ENCODE results near the gene LRWD1. TPM values are rescaled to one million over a fixed set of nuclear protein-coding genes. Genes with fewer than 3 reads are reported as not detected.

The LRWD1 gene
- total RNA-seq (2014; rRNA removed; shearing (Covaris generic); ENCODE audit: low replicate concordance), result 15.2 and 24.9 TPM in 2 replicates

DNA sequence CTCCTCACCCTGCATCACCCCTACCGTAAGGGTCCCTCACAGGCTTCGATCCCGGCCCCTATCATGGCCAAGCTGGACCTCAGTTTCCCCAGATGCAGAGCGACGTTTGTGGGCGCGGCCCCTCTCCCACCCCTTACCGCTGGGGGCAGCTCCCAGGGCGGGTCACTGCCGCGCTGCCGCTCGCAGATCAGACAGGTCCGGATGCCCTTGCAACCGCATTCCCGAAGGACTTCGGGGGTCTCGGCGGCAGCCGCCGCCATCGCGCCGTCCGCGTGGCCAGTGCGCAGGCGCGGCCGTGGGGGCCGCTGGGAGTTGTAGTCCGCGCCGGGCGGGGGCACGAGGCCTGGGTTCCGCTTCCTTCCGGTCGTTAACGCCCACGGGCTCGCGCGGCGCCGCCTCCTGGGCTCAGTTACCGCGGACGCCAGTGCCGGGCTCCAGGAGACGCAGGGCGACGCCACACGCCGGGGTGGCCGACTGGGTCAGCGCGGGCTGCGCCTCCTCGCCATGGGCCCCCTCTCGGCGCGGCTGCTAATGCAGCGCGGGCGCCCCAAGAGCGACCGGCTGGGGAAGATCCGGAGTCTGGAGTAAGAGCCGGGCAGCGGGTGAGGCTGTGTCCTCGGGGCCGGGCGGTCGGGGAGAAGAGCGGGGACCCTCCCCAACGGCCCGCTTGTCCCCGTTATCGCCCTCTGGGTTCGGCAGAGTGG is at the start of gene LRWD1, which contains the start of gene ALKBH4:
Gene LRWD1 (plus strand): TSS at position 408 of the 704 bp plus-strand sequence. CDS start 97 bp downstream, at position 505.
Gene ALKBH4 (minus strand): TSS at position 287 of the 704 bp plus-strand sequence. CDS start 27 bp downstream, at position 260.
- Histone ChIP-seq H3K9ac (ENCODE audit: low read length) (peak within 1 kb of the TSS; percentile 97), H3K4me1 (ENCODE audit: low read length) (peaks cover 26% of the 10 kb centered on the region), H3K36me3 (ENCODE audit: insufficient read depth, low read length) (no peaks in the 10 kb centered on the region), H3K27me3 (ENCODE audit: low read length) (no peaks in the 10 kb centered on the region), H2AFZ (ENCODE audit: low read length) (peak within 1 kb of the TSS; percentile 99), H3K9me2 (replicated peaks; ENCODE audit: insufficient read depth, low read length) (no peaks in the 10 kb centered on the region), H3K79me2 (ENCODE audit: low read length) (peaks cover 26% of the 10 kb centered on the region), H3K9me3 (ENCODE audit: low read length) (no peaks in the 10 kb centered on the region), H3K4me3 (ENCODE audit: low read length) (peak within 1 kb of the TSS; percentile 100), H4K20me1 (ENCODE audit: insufficient read depth, low read depth, low read length) (peaks cover 3% of the 10 kb centered on the region; the same call in 1 of the 2 replicates), H3K27ac (ENCODE audit: low read length) (peak within 1 kb of the TSS; percentile 41; the same call in 1 of the 2 replicates), H3K4me2 (ENCODE audit: low read depth, low read length, poor library complexity, severe bottlenecking) (peak within 1 kb of the TSS; percentile 99)
- DNase-seq, result peak; percentile 97

DNA sequence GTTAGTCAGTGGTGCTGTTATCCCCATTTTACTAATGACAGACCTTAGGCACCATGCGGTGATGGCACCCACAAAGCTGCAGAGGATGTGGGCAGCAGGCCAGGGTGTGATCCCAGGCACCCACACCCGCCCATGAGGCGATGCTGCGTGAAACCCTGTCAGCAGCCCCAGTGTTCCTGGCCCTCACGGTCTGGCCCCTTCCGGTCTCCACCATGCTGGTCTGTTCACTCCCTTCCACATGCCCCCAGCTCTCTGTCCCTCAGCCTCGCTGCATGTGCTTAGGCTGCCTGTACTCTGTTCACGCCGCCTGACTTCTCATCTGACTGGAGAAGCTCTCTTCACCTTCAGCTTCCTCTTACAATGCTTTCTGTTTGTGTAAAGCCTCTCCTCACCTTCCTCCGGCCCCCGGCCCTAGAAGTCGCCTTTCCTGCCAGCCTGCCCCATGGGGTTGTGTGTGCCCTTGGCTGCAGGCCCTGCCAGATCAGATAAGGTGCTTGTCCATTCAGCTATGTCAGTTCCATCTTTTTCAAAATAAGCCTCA is 49.0 kb upstream of the LRWD1 start:
- H4K20me1 ChIP-seq (ENCODE audit: insufficient read depth, low read depth, low read length), result peaks cover 5% of the 10 kb centered on the region; the same call in 1 of the 2 replicates
- H3K4me2 ChIP-seq (ENCODE audit: low read depth, low read length, poor library complexity, severe bottlenecking), result no peak overlapping the region
- no peaks in the 10 kb centered on the region for H3K9me3 ChIP-seq (ENCODE audit: low read length)
- no peak for DNase-seq
- no peaks in the 10 kb centered on the region for H3K9me2 ChIP-seq (replicated peaks; ENCODE audit: insufficient read depth, low read length)
- no peak overlapping the region for H3K27ac ChIP-seq (ENCODE audit: low read length)
- H3K4me3 ChIP-seq (ENCODE audit: low read length), result no peak overlapping the region
- H3K4me1 ChIP-seq (ENCODE audit: low read length), result no peaks in the 10 kb centered on the region
- H3K79me2 ChIP-seq (ENCODE audit: low read length), result peaks cover 9% of the 10 kb centered on the region
- peaks cover 23% of the 10 kb centered on the region; the same call in 1 of the 2 replicates for H3K36me3 ChIP-seq (ENCODE audit: insufficient read depth, low read length)
- no peak overlapping the region for H2AFZ ChIP-seq (ENCODE audit: low read length)
- no peak overlapping the region for H3K9ac ChIP-seq (ENCODE audit: low read length)
- no peaks in the 10 kb centered on the region for H3K27me3 ChIP-seq (ENCODE audit: low read length)

DNA sequence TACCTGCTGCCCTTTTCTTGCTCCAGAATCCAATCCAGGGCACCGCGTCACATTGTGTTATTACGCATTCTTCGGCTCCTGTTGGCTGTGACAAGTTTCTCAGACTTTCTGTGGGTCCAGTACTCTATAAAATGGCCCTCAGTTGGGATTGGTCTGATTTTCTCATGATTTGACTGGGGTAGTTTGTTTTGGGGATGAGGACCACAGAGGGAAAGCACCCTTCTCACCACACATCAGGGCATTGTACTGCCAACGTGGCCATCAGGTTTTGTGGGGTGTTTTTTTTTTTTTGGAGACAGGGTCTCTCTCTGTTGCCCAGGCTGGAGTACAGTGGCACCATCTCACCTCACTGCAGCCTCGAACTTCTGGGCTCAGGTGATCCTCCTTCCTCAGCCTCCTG is 48.4 kb upstream of the LRWD1 start:
- Histone ChIP-seq H3K4me3 (ENCODE audit: low read length) (no peak overlapping the region), H3K79me2 (ENCODE audit: low read length) (peaks cover 8% of the 10 kb centered on the region; the same call in 1 of the 2 replicates), H3K4me1 (ENCODE audit: low read length) (no peaks in the 10 kb centered on the region), H3K4me2 (ENCODE audit: low read depth, low read length, poor library complexity, severe bottlenecking) (no peak overlapping the region), H3K9me3 (ENCODE audit: low read length) (no peaks in the 10 kb centered on the region), H4K20me1 (ENCODE audit: insufficient read depth, low read depth, low read length) (peaks cover 5% of the 10 kb centered on the region; the same call in 1 of the 2 replicates), H2AFZ (ENCODE audit: low read length) (no peak overlapping the region), H3K36me3 (ENCODE audit: insufficient read depth, low read length) (peaks cover 28% of the 10 kb centered on the region; the same call in 1 of the 2 replicates), H3K9ac (ENCODE audit: low read length) (no peak overlapping the region), H3K9me2 (replicated peaks; ENCODE audit: insufficient read depth, low read length) (no peaks in the 10 kb centered on the region), H3K27me3 (ENCODE audit: low read length) (no peaks in the 10 kb centered on the region), H3K27ac (ENCODE audit: low read length) (no peak overlapping the region)
- no peak for DNase-seq

DNA sequence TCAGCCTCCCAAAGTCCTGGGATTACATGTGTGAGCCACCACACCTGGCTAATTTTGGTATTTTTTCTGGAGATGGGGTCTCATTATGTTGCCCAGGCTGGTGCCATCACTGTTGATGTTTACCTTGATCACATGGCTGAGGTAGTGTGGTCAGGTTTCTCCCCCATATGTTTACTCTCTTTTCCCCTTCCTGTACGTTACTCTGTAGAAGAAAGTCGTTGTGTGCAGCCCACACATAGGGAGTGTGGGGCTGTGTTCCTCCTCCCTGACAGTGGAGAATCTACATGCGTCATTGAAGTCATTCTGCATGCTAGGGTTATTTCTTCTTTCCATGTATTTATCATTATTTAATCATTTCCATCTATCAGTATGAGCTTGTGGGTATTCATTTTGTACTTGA is 47.7 kb upstream of the LRWD1 start:
- H3K9me3 ChIP-seq (ENCODE audit: low read length), result no peaks in the 10 kb centered on the region
- peaks cover 27% of the 10 kb centered on the region; the same call in 1 of the 2 replicates for H3K36me3 ChIP-seq (ENCODE audit: insufficient read depth, low read length)
- no peaks in the 10 kb centered on the region; the same call in 1 of the 2 replicates for H4K20me1 ChIP-seq (ENCODE audit: insufficient read depth, low read depth, low read length)
- H3K27ac ChIP-seq (ENCODE audit: low read length), result no peak overlapping the region
- peaks cover 2% of the 10 kb centered on the region; the same call in 1 of the 2 replicates for H3K79me2 ChIP-seq (ENCODE audit: low read length)
- no peaks in the 10 kb centered on the region for H3K9me2 ChIP-seq (replicated peaks; ENCODE audit: insufficient read depth, low read length)
- H3K9ac ChIP-seq (ENCODE audit: low read length), result no peak overlapping the region
- no peaks in the 10 kb centered on the region for H3K4me1 ChIP-seq (ENCODE audit: low read length)
- DNase-seq, result no peak
- H3K4me2 ChIP-seq (ENCODE audit: low read depth, low read length, poor library complexity, severe bottlenecking), result no peak overlapping the region
- H3K4me3 ChIP-seq (ENCODE audit: low read length), result no peak overlapping the region
- no peaks in the 10 kb centered on the region for H3K27me3 ChIP-seq (ENCODE audit: low read length)
- no peak overlapping the region for H2AFZ ChIP-seq (ENCODE audit: low read length)

DNA sequence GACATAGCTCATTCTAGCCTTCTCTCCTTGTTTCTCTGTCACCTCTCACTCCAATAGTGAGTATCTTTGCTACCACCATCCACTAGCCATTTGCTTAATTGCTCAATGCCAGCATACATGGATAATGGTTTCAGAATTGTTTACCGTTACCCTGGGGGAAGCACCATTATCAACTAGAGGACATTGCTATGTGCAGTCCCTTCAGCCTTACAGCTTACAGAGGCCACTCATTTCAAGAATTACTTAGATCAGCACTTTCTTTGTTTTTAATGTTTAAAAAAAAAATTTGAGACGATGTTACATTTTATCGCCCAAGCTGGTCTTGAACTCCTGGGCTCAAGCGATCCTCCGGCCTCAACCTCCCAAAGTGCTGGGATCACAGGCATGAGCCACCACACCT is 46.2 kb upstream of the LRWD1 start:
- H3K27me3 ChIP-seq (ENCODE audit: low read length), result no peaks in the 10 kb centered on the region
- no peaks in the 10 kb centered on the region for H3K9me3 ChIP-seq (ENCODE audit: low read length)
- H3K4me1 ChIP-seq (ENCODE audit: low read length), result no peaks in the 10 kb centered on the region
- peaks cover 20% of the 10 kb centered on the region; the same call in 1 of the 2 replicates for H3K36me3 ChIP-seq (ENCODE audit: insufficient read depth, low read length)
- no peak overlapping the region for H3K4me2 ChIP-seq (ENCODE audit: low read depth, low read length, poor library complexity, severe bottlenecking)
- H2AFZ ChIP-seq (ENCODE audit: low read length), result no peak overlapping the region
- no peaks in the 10 kb centered on the region; the same call in 1 of the 2 replicates for H4K20me1 ChIP-seq (ENCODE audit: insufficient read depth, low read depth, low read length)
- H3K9me2 ChIP-seq (replicated peaks; ENCODE audit: insufficient read depth, low read length), result no peaks in the 10 kb centered on the region
- no peaks in the 10 kb centered on the region for H3K79me2 ChIP-seq (ENCODE audit: low read length)
- no peak overlapping the region for H3K9ac ChIP-seq (ENCODE audit: low read length)
- H3K4me3 ChIP-seq (ENCODE audit: low read length), result no peak overlapping the region
- no peak overlapping the region for H3K27ac ChIP-seq (ENCODE audit: low read length)
- no peak for DNase-seq

DNA sequence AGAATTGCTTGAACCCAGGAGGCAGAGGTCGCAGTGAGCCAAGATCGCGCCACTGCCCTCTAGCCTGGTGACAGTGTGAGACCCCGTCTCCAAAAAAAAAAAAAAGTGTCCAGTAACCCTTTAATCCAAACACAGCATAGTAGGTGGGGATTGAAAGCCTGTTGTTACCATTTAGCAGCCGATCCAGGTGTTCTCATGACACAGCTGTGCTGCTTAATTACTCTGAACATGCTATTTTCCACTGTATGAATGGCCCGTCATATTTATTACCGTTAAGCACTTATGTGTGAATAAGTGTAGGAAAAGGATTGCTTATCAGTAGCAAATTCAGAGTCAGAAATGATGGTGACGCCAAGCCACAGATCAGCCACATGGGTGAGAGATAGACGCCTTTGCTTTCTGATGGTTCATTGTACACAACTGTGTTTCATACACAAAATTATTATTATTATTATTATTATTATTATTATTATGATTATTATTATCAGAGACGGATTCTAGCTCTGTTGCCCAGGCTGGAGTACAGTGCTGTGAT is 43.0 kb upstream of the LRWD1 start:
- no peak overlapping the region for H2AFZ ChIP-seq (ENCODE audit: low read length)
- DNase-seq, result no peak
- H3K4me2 ChIP-seq (ENCODE audit: low read depth, low read length, poor library complexity, severe bottlenecking), result no peak overlapping the region
- no peaks in the 10 kb centered on the region for H3K79me2 ChIP-seq (ENCODE audit: low read length)
- no peaks in the 10 kb centered on the region for H3K27me3 ChIP-seq (ENCODE audit: low read length)
- no peaks in the 10 kb centered on the region; the same call in 1 of the 2 replicates for H3K4me1 ChIP-seq (ENCODE audit: low read length)
- H3K36me3 ChIP-seq (ENCODE audit: insufficient read depth, low read length), result peaks cover 36% of the 10 kb centered on the region
- H3K9me2 ChIP-seq (replicated peaks; ENCODE audit: insufficient read depth, low read length), result no peaks in the 10 kb centered on the region
- peaks cover 23% of the 10 kb centered on the region; the same call in 1 of the 2 replicates for H4K20me1 ChIP-seq (ENCODE audit: insufficient read depth, low read depth, low read length)
- H3K9me3 ChIP-seq (ENCODE audit: low read length), result no peaks in the 10 kb centered on the region
- no peak overlapping the region for H3K4me3 ChIP-seq (ENCODE audit: low read length)
- H3K27ac ChIP-seq (ENCODE audit: low read length), result no peak overlapping the region
- H3K9ac ChIP-seq (ENCODE audit: low read length), result no peak overlapping the region

DNA sequence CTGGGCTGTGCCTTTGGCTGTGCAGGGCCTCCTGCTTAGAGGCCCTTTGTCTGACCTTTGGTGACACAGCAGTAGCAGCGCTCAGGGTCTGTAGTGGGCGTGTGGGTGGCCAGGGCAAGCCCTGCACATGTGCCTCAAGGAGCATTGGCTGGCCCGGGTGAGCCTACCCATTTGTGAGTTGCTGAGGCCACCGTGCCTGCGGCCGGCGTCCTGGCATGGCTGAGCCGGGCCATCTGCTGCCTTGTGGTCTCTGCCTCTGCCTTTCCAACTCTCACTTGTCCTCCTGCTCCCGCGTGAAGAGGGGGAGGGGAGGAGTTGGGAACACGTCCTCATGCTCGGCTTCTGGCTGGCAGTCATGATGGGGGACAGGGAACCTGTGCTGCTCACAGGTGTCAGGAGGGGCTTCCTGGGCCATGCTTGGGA is 40.6 kb upstream of the LRWD1 start:
- Histone ChIP-seq H3K4me1 (ENCODE audit: low read length) (no peaks in the 10 kb centered on the region; the same call in 1 of the 2 replicates), H4K20me1 (ENCODE audit: insufficient read depth, low read depth, low read length) (peaks cover 24% of the 10 kb centered on the region; the same call in 1 of the 2 replicates), H3K27me3 (ENCODE audit: low read length) (no peaks in the 10 kb centered on the region), H3K9me2 (replicated peaks; ENCODE audit: insufficient read depth, low read length) (no peaks in the 10 kb centered on the region), H3K36me3 (ENCODE audit: insufficient read depth, low read length) (peaks cover 34% of the 10 kb centered on the region), H3K27ac (ENCODE audit: low read length) (no peak overlapping the region), H3K9ac (ENCODE audit: low read length) (no peak overlapping the region), H3K4me3 (ENCODE audit: low read length) (no peak overlapping the region), H3K79me2 (ENCODE audit: low read length) (no peaks in the 10 kb centered on the region), H3K9me3 (ENCODE audit: low read length) (no peaks in the 10 kb centered on the region), H3K4me2 (ENCODE audit: low read depth, low read length, poor library complexity, severe bottlenecking) (no peak overlapping the region), H2AFZ (ENCODE audit: low read length) (no peak overlapping the region)
- no peak for DNase-seq

DNA sequence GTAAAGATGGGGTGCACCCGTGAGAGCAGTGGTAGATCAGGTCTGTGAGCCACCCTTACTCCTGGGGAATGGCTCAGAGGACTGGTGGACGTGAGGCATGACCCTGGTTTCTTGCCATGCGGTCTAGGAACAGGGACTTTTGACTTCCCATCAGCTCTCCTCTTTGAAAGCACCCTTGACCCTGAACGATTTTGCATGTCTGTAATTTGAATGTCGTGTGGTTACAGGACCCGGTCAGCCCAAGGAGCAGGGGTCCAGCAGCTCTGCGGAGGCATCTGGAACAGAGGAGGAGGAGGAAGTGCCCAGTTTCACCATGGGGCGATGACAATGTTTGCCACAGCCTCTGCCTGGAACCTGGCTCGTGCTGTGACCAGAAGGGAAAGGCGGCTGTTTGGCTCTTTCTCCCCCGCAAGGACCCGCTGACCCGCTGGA is 40.0 kb upstream of the LRWD1 start:
- DNase-seq, result no peak
- Histone ChIP-seq H3K27me3 (ENCODE audit: low read length) (no peaks in the 10 kb centered on the region), H3K36me3 (ENCODE audit: insufficient read depth, low read length) (peaks cover 34% of the 10 kb centered on the region), H2AFZ (ENCODE audit: low read length) (no peak overlapping the region), H3K9ac (ENCODE audit: low read length) (no peak overlapping the region), H3K4me1 (ENCODE audit: low read length) (no peaks in the 10 kb centered on the region; the same call in 1 of the 2 replicates), H3K27ac (ENCODE audit: low read length) (no peak overlapping the region), H4K20me1 (ENCODE audit: insufficient read depth, low read depth, low read length) (peaks cover 24% of the 10 kb centered on the region; the same call in 1 of the 2 replicates), H3K79me2 (ENCODE audit: low read length) (no peaks in the 10 kb centered on the region), H3K4me3 (ENCODE audit: low read length) (no peak overlapping the region), H3K9me3 (ENCODE audit: low read length) (no peaks in the 10 kb centered on the region), H3K4me2 (ENCODE audit: low read depth, low read length, poor library complexity, severe bottlenecking) (no peak overlapping the region), H3K9me2 (replicated peaks; ENCODE audit: insufficient read depth, low read length) (no peaks in the 10 kb centered on the region)

Data from Karpas-422 (cell line).